ENCODE results near the gene DIP2A.

- TF ChIP-seq CTCF (IDR thresholded peaks at IDR 0.05) (no peak), POLR2AphosphoS5 (IDR thresholded peaks at IDR 0.05) (no peak), POLR2A (IDR thresholded peaks at IDR 0.05) (no peak)
These were observed 27.2 kb upstream of the DIP2A start for GRCh38 chr21:46431448-46431847.
